GM03348 (cell line): Measurements from ENCODE around the gene TMPRSS11E.
"Not testable (repeated sequence)": the region's sequence is repeated elsewhere in the genome, so short reads cannot be mapped to it uniquely, and the experiment has no call there.

ENCODE experiments used
- DNase-seq: peaks from one replicate; pipeline ENCODE4 v3.0.0; 2012; ENCODE audit warnings: low spot score

The TMPRSS11E gene

GRCh38 chr4:68447201-68447600 lies at the start of gene TMPRSS11E:
Gene TMPRSS11E, plus strand, starts transcription at chr4:68447463. Its CDS starts 50 bp downstream, at chr4:68447513.
- no peak for DNase-seq

GRCh38 chr4:68399306-68399705 lies 48.0 kb upstream of the TMPRSS11E start:
- no peak for DNase-seq

GRCh38 chr4:68401231-68401630 lies 46.0 kb upstream of the TMPRSS11E start:
- no peak for DNase-seq

GRCh38 chr4:68404153-68404552 lies 43.1 kb upstream of the TMPRSS11E start:
- DNase-seq: no peak

GRCh38 chr4:68405718-68406478 lies 41.4 kb upstream of the TMPRSS11E start:
- not testable (repeated sequence) for DNase-seq

GRCh38 chr4:68406479-68406859 lies 40.8 kb upstream of the TMPRSS11E start:
- DNase-seq: no peak

- DNase-seq: not testable (repeated sequence)
Measured at GRCh38 chr4:68407015-68407867, 40.0 kb upstream of the TMPRSS11E start.

GRCh38 chr4:68407868-68408190 lies 39.4 kb upstream of the TMPRSS11E start:
- no peak for DNase-seq

- DNase-seq: no peak
Measured at GRCh38 chr4:68410149-68410548, 37.1 kb upstream of the TMPRSS11E start.

GRCh38 chr4:68410643-68411042 lies 36.6 kb upstream of the TMPRSS11E start:
- DNase-seq: no peak

- DNase-seq: not testable (repeated sequence)
Measured at GRCh38 chr4:68412031-68412430, 35.2 kb upstream of the TMPRSS11E start.

GRCh38 chr4:68416591-68416990 lies 30.7 kb upstream of the TMPRSS11E start:
- DNase-seq: no peak

GRCh38 chr4:68426516-68426915 lies 20.7 kb upstream of the TMPRSS11E start:
- DNase-seq: no peak

- DNase-seq: no peak
Measured at GRCh38 chr4:68430337-68430736, 16.9 kb upstream of the TMPRSS11E start.

GRCh38 chr4:68432320-68432719 lies 14.9 kb upstream of the TMPRSS11E start:
- no peak for DNase-seq

- DNase-seq: no peak
Measured at GRCh38 chr4:68433582-68433981, 13.7 kb upstream of the TMPRSS11E start.

- DNase-seq: no peak
Measured at GRCh38 chr4:68434277-68434676, 13.0 kb upstream of the TMPRSS11E start.

- DNase-seq: no peak
Measured at GRCh38 chr4:68434836-68435235, 12.4 kb upstream of the TMPRSS11E start.

GRCh38 chr4:68445111-68445510 lies 2.2 kb upstream of the TMPRSS11E start:
- DNase-seq: no peak

GRCh38 chr4:68451246-68452211 lies 4.3 kb downstream of the TMPRSS11E start:
- no peak for DNase-seq

GRCh38 chr4:68460085-68460484 lies 12.8 kb downstream of the TMPRSS11E start:
- DNase-seq: no peak

- DNase-seq: no peak
Measured at GRCh38 chr4:68461790-68462189, 14.5 kb downstream of the TMPRSS11E start.
